Non-pigmented ciliary epithelial cell (primary cell): Measurements from ENCODE around the gene RAB11FIP2.
"Not testable (repeated sequence)": the region's sequence is repeated elsewhere in the genome, so short reads cannot be mapped to it uniquely, and the experiment has no call there.

Source experiments
- DNase-seq: peaks from one replicate; pipeline ENCODE4 v3.0.0-alpha.2; 2010; ENCODE audit warnings: low read depth

The RAB11FIP2 gene, protein sequence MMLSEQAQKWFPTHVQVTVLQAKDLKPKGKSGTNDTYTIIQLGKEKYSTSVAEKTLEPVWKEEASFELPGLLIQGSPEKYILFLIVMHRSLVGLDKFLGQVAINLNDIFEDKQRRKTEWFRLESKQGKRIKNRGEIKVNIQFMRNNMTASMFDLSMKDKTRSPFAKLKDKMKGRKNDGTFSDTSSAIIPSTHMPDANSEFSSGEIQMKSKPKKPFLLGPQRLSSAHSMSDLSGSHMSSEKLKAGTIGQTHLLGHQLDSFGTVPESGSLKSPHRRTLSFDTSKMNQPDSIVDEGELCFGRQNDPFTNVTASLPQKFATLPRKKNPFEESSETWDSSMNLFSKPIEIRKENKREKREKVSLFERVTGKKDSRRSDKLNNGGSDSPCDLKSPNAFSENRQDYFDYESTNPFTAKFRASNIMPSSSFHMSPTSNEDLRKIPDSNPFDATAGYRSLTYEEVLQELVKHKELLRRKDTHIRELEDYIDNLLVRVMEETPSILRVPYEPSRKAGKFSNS

DNA sequence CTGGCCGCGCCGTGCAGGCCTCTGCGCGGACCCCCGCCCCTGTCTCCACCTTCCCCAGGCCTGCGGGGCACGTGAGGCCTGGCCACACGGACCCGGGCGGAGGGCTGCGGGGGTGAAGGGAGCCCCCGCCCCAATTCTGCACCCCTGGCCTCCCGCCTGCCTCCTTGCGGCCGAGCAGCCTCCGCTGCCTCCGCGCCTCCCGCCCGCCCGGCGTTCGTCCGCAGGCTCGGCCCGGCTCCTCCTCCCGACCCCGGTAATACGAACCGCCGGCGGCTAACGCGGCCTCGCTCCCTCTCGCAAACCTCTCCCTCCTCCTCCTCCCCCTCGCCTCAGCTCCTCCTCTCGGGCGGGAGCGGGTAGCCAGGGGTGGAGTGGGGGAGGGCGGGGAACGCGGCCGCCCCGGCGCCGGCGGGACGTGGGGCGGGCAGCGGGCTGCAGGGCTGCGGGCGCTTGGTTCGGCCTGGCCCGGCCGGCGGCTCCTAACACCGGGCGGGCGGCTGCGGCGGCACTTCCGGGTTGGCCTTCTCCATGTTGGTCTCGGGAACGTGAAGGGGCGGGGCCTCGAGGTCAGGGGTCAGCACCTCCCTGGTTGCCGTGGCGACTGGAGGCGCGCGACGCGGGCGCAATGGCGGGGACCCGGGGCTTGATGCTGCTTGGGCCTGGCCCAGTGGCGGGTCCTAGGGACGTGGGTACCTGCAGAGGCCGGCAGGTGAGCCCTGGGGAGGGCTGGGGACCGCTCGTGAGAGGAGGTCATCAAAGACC, at the start of gene RAB11FIP2:
Gene RAB11FIP2, minus strand, starts transcription at position 547 of the 762 bp plus-strand sequence. CDS start 778 bp downstream, outside the sequence.
- peak; percentile 42 for DNase-seq

GRCh38 chr10:118096022-118096421, 49.3 kb upstream of the RAB11FIP2 start:
- DNase-seq, result no peak

DNA sequence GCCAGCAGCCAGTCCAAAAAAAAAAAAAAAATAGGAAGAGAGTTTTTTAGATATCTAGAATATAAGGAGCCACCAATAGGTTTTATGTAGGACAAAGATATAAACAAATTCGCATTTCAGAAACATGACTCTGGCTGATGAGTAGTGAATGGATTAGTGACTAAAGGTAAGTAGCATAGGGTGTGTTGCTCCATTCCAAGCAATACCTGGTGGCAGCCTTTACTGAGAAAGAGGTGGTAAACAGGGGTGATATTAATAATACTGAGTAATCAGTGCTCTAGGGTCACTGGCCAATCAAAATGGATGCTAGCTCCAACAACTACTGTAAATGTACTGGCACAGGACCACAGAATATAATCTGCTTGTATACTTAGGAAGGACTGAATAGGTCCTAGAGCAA, 45.5 kb upstream of the RAB11FIP2 start:
- DNase-seq, result no peak

DNA sequence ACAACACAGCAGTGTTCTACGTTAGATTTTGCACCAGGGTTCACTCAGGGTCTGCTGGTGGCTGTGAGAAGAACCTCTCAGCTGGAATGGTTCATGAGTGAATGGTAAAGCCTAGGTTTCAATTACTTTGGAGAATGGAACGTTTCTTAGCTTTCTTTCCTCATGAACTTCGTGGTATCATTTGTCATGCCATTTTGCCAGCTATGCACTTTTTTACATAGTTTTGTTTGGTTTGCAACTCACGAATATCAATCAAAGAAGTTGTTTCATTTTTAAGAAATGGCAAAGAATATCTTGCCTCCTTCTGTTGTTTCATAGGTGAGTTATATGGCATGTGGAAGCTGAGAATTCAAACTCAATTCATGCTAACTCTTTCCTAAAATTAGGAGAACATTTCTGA, 34.1 kb upstream of the RAB11FIP2 start:
- DNase-seq, result no peak

GRCh38 chr10:118076705-118077104, 30.0 kb upstream of the RAB11FIP2 start:
- no peak for DNase-seq

- no peak for DNase-seq
These were observed 26.1 kb upstream of the RAB11FIP2 start for GRCh38 chr10:118072840-118073239.

GRCh38 chr10:118067389-118067788, 20.6 kb upstream of the RAB11FIP2 start:
- not testable (repeated sequence) for DNase-seq

DNA sequence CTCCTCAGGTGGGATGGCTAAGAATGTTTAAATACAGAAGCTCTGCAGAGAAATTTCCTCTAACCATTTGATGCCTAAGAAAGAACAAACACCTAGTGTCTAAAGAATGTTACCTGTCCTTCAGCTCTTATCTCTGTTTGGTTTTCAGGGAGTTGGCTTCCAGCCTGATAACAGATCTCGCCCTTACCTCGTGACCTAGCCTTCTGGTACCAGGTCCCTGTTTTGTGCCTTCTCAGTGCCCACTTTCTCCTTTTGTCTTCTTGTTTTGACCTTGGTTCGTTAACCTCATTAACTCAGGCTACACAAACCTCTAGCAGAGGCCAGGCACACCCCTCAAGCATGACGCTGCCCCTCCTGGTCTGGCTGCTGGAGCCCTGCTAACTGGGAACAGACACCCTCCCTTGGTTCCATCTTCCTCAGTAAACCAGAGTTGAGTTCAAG, 16.1 kb upstream of the RAB11FIP2 start:
- DNase-seq, result no peak

- DNase-seq, result no peak
These were observed 11.6 kb upstream of the RAB11FIP2 start for GRCh38 chr10:118058371-118058770.

- DNase-seq, result no peak
These were observed 10.6 kb upstream of the RAB11FIP2 start for GRCh38 chr10:118057361-118057760.

GRCh38 chr10:118054383-118054782, 7.6 kb upstream of the RAB11FIP2 start:
- DNase-seq, result no peak

DNA sequence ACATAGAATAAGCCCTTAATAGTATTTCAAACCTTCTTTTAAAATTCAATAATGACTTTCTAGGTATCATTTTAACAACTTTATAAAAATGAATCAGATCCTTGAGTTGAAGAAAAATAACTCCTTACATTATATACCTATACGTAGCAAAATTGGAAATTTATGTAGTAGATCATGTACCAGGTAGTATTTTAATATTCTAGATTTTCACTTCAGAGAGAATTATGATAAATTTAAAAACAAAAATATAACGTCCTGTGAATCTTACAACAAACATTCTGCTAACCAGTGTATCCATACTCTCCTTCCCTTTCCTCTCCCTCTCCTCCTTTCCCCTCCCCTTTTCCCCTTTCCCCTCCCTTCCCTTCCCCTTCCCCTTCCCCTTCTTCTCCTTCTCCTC, 6.1 kb upstream of the RAB11FIP2 start:
- no peak for DNase-seq

- no peak for DNase-seq
These were observed 1.1 kb upstream of the RAB11FIP2 start for GRCh38 chr10:118047880-118048279.

DNA sequence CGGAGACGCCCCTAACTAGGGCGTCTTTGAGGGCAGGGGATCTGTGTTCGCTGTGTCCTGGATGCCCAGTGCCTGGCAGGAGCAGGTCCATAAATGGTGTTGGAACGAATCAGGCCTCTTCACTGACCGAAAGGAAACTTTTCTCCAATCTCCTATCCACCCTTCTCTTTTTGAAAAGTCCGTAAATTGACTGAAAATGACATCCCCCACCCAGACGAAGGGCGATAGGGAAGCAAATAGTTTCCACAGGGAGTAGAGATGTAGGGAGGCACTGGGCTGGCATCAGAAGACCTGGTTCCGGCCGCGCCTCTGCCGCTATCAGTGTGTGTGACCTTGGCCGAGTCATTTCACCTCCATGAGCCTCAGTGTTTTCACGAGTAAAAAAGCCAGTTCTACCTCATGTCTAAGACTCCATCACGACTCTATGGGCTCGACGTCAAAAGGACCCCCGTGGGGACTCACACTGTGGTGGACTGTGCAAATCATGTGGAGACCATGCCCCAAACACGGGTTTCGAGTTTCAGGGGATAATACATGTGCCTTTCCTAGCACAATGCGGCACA, 497 bp upstream of the RAB11FIP2 start:
- DNase-seq, result no peak

DNA sequence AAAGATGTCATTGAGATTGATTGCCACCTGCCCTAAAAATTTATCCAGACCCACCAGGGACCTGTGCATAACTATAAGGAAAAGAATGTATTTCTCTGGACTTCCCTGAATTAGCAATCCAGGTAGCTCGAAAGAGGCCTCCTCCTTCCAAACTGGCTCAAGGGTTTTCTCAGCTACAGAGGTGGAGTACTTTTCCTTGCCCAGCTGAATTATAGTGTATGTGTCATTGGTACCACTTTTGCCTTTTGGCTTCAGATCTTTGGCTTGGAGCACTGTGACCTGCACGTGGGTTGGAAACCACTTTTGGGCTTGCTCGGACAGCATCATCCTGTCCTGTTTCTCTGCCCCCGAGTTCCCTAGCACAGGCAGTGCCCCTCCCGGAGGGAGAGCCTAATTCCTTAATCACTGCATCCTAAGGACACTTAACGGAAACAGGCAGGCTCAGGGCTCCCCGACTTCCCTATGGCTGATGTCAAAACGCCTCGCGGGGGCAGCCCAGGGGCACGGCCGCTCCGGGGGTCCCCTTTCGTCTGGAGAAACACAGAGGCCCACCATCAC, 825 bp downstream of the RAB11FIP2 start:
- DNase-seq, result no peak

DNA sequence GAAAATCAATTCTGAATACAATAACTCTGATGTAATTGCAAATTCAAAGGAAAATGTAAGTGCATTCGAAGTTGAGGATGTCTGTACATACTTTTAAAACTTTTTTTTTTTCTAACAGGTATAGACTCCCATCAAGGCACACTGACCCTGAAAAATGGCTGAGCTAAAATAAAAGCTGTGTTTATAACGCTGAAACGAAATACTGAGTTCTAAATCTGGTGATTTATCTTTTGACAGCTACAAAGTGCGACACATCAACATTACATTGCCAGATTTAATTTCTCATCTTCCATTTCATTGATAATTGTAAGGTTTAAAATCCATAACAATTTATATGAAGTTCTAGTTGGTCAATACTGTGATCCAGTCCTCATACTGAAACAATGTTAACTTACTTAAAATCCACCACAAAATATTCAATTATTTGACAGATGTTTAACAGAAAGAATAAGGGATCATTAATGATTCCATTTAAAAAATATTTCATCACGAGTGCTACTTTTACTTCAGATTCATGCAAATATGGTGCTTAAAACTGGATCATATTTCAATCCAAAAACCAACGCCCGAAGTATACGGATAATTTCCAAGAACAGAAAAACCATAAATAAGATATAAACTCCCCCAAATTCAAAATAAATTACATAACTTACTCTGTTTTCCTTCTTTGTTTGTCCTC, 1.4 kb downstream of the RAB11FIP2 start:
- DNase-seq, result no peak

- no peak for DNase-seq
These were observed 3.9 kb downstream of the RAB11FIP2 start for GRCh38 chr10:118042827-118043242.

GRCh38 chr10:118042336-118042735, 4.4 kb downstream of the RAB11FIP2 start:
- no peak for DNase-seq

DNA sequence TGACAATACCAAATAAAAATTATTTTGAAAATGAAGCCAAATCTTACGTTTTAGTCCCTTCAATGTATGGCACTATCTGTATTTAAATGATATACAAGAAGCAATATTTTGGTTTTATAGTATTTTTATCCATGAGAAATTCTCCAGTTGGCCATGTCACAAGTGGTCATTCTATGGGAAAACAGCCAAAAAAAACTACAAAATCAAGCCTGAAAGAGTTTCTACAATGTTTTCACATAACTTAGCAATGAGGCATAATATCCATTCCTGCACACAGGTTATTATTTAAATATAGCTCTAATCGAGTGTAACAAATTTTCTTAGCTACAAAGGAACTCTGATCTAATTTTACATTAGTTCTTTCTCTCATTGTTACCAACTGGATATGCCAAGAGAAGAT, 5.4 kb downstream of the RAB11FIP2 start:
- peak; percentile 47 for DNase-seq

- DNase-seq, result no peak
These were observed 10.4 kb downstream of the RAB11FIP2 start for GRCh38 chr10:118036281-118036875.

DNA sequence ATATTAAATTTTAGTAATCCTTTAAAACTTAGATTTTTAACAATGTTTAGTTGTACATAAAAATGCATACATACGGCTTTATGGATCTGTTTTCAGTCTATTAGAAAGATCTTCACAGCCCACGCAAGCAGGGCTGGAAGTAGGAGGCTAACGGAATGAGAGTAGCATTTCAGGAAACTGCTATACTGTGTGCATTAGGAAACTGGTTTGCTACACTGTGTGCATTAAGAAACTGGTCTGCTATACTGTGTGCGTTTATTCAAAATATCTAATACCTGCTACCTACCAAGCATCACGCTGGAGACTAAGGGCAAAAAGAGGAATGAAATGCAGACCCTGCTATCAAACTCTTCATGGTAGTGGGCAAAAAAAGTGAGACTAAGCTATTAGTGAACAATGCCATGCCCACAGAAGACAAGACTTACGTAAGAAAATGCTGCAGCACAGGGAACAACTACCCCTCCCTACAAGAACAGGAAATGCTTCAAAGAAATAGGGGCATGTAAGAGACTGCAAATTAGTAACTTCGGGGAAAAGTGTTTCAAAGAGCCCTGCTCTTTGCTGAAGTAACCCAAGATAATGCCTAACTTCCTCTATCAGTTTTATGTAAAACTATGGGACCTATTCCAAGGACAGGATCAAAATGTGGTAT, 11.3 kb downstream of the RAB11FIP2 start:
- DNase-seq, result no peak
